ENCODE results near the gene SCYGR5.

- no peak for TF ChIP-seq CTCF (IDR thresholded peaks at IDR 0.05)
- no peak for TF ChIP-seq POLR2A (IDR thresholded peaks at IDR 0.05)
Observed at GRCh38 chr2:227661827-227662226, 4.8 kb upstream of the SCYGR5 start.

All from uterus (tissue), 2 donors.